GM23338 (cell line): ENCODE results near the gene JMJD1C.

ENCODE experiments used
- CREB1 ChIP-seq: fragments of 250-450 bp; sonication (Bioruptor Pico); IDR thresholded peaks from 2 replicates; pipeline ENCODE4 v1.5.0; 2020; ENCODE audit warnings: low read depth, mild to moderate bottlenecking, moderate library complexity
- EZH2 ChIP-seq: fragments of 200-600 bp; sonication (generic); IDR thresholded peaks from one replicate; pipeline ENCODE4 v1.8.0; 2017; ENCODE audit warnings: antibody characterized with exemption, mild to moderate bottlenecking, low read depth; ENCODE audit not compliant: unreplicated experiment
- POLR2AphosphoS5 ChIP-seq: IDR thresholded peaks from 2 replicates; pipeline ENCODE4 v1.6.1; 2016; ENCODE audit warnings: antibody characterized with exemption, low read depth
- STAT1 ChIP-seq: IDR thresholded peaks from one replicate; pipeline ENCODE4 v1.6.1; 2016; ENCODE audit warnings: antibody characterized with exemption; ENCODE audit not compliant: unreplicated experiment
- TF ChIP-seq, protein P1 (sequence below), 2 experiments: fragments of 200-600 bp in 1 of 2; sonication (generic) in 1 of 2; conservative IDR thresholded peaks; 2 replicates each; pipeline versions ENCODE4 v1.5.1 to v1.6.1; 2016 to 2017; ENCODE audit warnings: antibody characterized with exemption in 2 of 2, low read depth in 2 of 2, mild to moderate bottlenecking in 2 of 2, moderate library complexity in 1 of 2

- TF ChIP-seq, protein P1, sequence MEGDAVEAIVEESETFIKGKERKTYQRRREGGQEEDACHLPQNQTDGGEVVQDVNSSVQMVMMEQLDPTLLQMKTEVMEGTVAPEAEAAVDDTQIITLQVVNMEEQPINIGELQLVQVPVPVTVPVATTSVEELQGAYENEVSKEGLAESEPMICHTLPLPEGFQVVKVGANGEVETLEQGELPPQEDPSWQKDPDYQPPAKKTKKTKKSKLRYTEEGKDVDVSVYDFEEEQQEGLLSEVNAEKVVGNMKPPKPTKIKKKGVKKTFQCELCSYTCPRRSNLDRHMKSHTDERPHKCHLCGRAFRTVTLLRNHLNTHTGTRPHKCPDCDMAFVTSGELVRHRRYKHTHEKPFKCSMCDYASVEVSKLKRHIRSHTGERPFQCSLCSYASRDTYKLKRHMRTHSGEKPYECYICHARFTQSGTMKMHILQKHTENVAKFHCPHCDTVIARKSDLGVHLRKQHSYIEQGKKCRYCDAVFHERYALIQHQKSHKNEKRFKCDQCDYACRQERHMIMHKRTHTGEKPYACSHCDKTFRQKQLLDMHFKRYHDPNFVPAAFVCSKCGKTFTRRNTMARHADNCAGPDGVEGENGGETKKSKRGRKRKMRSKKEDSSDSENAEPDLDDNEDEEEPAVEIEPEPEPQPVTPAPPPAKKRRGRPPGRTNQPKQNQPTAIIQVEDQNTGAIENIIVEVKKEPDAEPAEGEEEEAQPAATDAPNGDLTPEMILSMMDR (conservative IDR thresholded peaks at IDR 0.05; ENCODE audit: low read depth in 2 of 2) = no peak
- TF ChIP-seq POLR2AphosphoS5 (no peak), CREB1 (no peak), EZH2 (no peak), STAT1 (no peak)
Measured at GRCh38 chr10:63494951-63495350, 29.2 kb upstream of the JMJD1C start.
